Skeletal muscle tissue (tissue), 4 donors: Measurements from ENCODE around the gene CLGN. TPM values are rescaled to one million over a fixed set of nuclear protein-coding genes. Genes with fewer than 3 reads are reported as not detected.
"Not testable (repeated sequence)": the region's sequence is repeated elsewhere in the genome, so short reads cannot be mapped to it uniquely, and the experiment has no call there.

ENCODE experiments used
- H3K27ac ChIP-seq: one replicate; pipeline ENCODE4 v1.7.0; 2013; ENCODE audit warnings: mild to moderate bottlenecking, low read depth, low read length, inconsistent platforms
- H3K27me3 ChIP-seq, 3 donors: one replicate each; pipeline ENCODE4 v1.7.0; 2013; ENCODE audit warnings: low read length in 3 of 3; ENCODE audit not compliant: control insufficient read depth in 3 of 3, insufficient read depth in 3 of 3
- H3K36me3 ChIP-seq, 3 donors: one replicate each; pipeline ENCODE4 v1.7.0; 2013; ENCODE audit warnings: low read length in 3 of 3; ENCODE audit not compliant: control insufficient read depth in 3 of 3, insufficient read depth in 3 of 3
- H3K4me1 ChIP-seq, 3 donors: one replicate each; pipeline ENCODE4 v1.7.0; 2013; ENCODE audit warnings: low read length in 3 of 3, mild to moderate bottlenecking in 3 of 3; ENCODE audit not compliant: control insufficient read depth in 3 of 3, insufficient read depth in 3 of 3
- H3K4me3 ChIP-seq, 3 donors: one replicate each; pipeline ENCODE4 v1.7.0; 2013; ENCODE audit warnings: low read length in 3 of 3
- H3K9ac ChIP-seq, 3 donors: one replicate each; pipeline ENCODE4 v1.7.0; 2013; ENCODE audit warnings: low read length in 3 of 3, mild to moderate bottlenecking in 3 of 3, moderate library complexity in 2 of 3, low read depth in 1 of 3
- H3K9me3 ChIP-seq, 3 donors: one replicate each; pipeline ENCODE4 v1.7.0; 2013; ENCODE audit warnings: low read length in 3 of 3; ENCODE audit not compliant: control insufficient read depth in 3 of 3
- total RNA-seq: library from RNA; depleted of rRNA; stranded (reverse); fragments of >200 nt; gene quantifications from one replicate; pipeline ENCODE4 v1.2.3, GENCODE V29; 2014
- donor health status: Osteomylitis.

CLGN gene
- total RNA-seq: 1.0 TPM

- Histone ChIP-seq H3K27me3 (peaks cover 0 to 15% (median 0%) of the 10 kb centered on the region in 3 donors), H3K36me3 (no peaks in the 10 kb centered on the region), H3K9ac (peak within 1 kb of the TSS; percentile 43 to 77 (median 61)), H3K27ac (no peak within 1 kb of the TSS), H3K9me3 (no peaks in the 10 kb centered on the region), H3K4me1 (peaks cover 3 to 11% (median 5%) of the 10 kb centered on the region in 3 donors), H3K4me3 (peak within 1 kb of the TSS; percentile 80 to 94 (median 87))
These were observed at the start of gene CLGN for GRCh38 chr4:140427106-140427918. TSS of gene CLGN (minus strand) at chr4:140427648. CDS start at chr4:140413078, 14,570 bp downstream.

GRCh38 chr4:140472156-140472555 lies 44.7 kb upstream of the CLGN start:
- Histone ChIP-seq H3K9ac (no peak overlapping the region), H3K4me1 (no peaks in the 10 kb centered on the region), H3K36me3 (no peaks in the 10 kb centered on the region), H3K27ac (no peak overlapping the region), H3K27me3 (peaks cover 0 to 4% (median 3%) of the 10 kb centered on the region in 3 donors), H3K4me3 (no peak overlapping the region), H3K9me3 (no peaks in the 10 kb centered on the region)

GRCh38 chr4:140469791-140470733 lies 42.6 kb upstream of the CLGN start:
- H3K4me1 ChIP-seq: no peaks in the 10 kb centered on the region
- H3K9ac ChIP-seq: no peak overlapping the region
- peaks cover 0 to 4% (median 3%) of the 10 kb centered on the region in 3 donors for H3K27me3 ChIP-seq
- H3K9me3 ChIP-seq: no peaks in the 10 kb centered on the region
- no peak overlapping the region for H3K27ac ChIP-seq
- H3K36me3 ChIP-seq: no peaks in the 10 kb centered on the region
- no peak overlapping the region for H3K4me3 ChIP-seq

GRCh38 chr4:140466146-140466545 lies 38.7 kb upstream of the CLGN start:
- Histone ChIP-seq H3K27ac (no peak overlapping the region), H3K36me3 (no peaks in the 10 kb centered on the region), H3K27me3 (peaks cover 0 to 4% (median 3%) of the 10 kb centered on the region in 3 donors), H3K9me3 (no peaks in the 10 kb centered on the region), H3K4me3 (no peak overlapping the region), H3K4me1 (no peaks in the 10 kb centered on the region), H3K9ac (no peak overlapping the region)

GRCh38 chr4:140463614-140464013 lies 36.2 kb upstream of the CLGN start:
- H3K27me3 ChIP-seq: no peaks in the 10 kb centered on the region
- H3K9ac ChIP-seq: no peak overlapping the region

GRCh38 chr4:140463182-140463581 lies 35.7 kb upstream of the CLGN start:
- Histone ChIP-seq H3K4me3 (no peak overlapping the region), H3K4me1 (no peaks in the 10 kb centered on the region), H3K27ac (no peak overlapping the region), H3K27me3 (no peaks in the 10 kb centered on the region), H3K36me3 (no peaks in the 10 kb centered on the region), H3K9ac (no peak overlapping the region), H3K9me3 (no peaks in the 10 kb centered on the region)

More at GRCh38 chr4:140463614-140464013, 36.2 kb upstream of the CLGN start:
- Histone ChIP-seq H3K4me1 (no peaks in the 10 kb centered on the region), H3K9me3 (no peaks in the 10 kb centered on the region), H3K4me3 (no peak overlapping the region), H3K36me3 (no peaks in the 10 kb centered on the region), H3K27ac (no peak overlapping the region)

GRCh38 chr4:140450352-140450751 lies 22.9 kb upstream of the CLGN start:
- no peaks in the 10 kb centered on the region for H3K4me1 ChIP-seq
- H3K36me3 ChIP-seq: no peaks in the 10 kb centered on the region
- no peaks in the 10 kb centered on the region for H3K27me3 ChIP-seq
- no peaks in the 10 kb centered on the region for H3K9me3 ChIP-seq
- H3K9ac ChIP-seq: no peak overlapping the region
- no peak overlapping the region for H3K27ac ChIP-seq
- H3K4me3 ChIP-seq: no peak overlapping the region

- Histone ChIP-seq H3K27ac (no peak overlapping the region), H3K27me3 (no peaks in the 10 kb centered on the region), H3K9ac (no peak overlapping the region), H3K9me3 (no peaks in the 10 kb centered on the region), H3K4me3 (no peak overlapping the region), H3K36me3 (no peaks in the 10 kb centered on the region), H3K4me1 (no peaks in the 10 kb centered on the region)
These were observed 21.4 kb upstream of the CLGN start for GRCh38 chr4:140448830-140449229.

GRCh38 chr4:140448162-140448561 lies 20.7 kb upstream of the CLGN start:
- H3K27me3 ChIP-seq: no peaks in the 10 kb centered on the region
- H3K36me3 ChIP-seq: no peaks in the 10 kb centered on the region
- H3K9ac ChIP-seq: no peak overlapping the region
- H3K4me3 ChIP-seq: no peak overlapping the region
- no peaks in the 10 kb centered on the region for H3K4me1 ChIP-seq
- no peak overlapping the region for H3K27ac ChIP-seq
- no peaks in the 10 kb centered on the region for H3K9me3 ChIP-seq

- H3K27ac ChIP-seq, H3K9ac ChIP-seq, H3K27me3 ChIP-seq, H3K4me3 ChIP-seq, H3K4me1 ChIP-seq, H3K9me3 ChIP-seq, H3K36me3 ChIP-seq: not testable (repeated sequence)
These were observed 16.9 kb upstream of the CLGN start for GRCh38 chr4:140444347-140444746.
